Heart right ventricle (tissue), 16 donors: ENCODE data around the gene SHC1. TPM values are rescaled to one million over a fixed set of nuclear protein-coding genes. Genes with fewer than 3 reads are reported as not detected.

Source experiments
- ATAC-seq, 8 donors: fragments of 200-7000 bp; cut with Tn5 transposase; one replicate each; pipeline ENCODE4 v1.9.1; 2020; ENCODE audit warnings: mild to moderate bottlenecking in 8 of 8, moderate library complexity in 8 of 8, moderate number of reproducible peaks in 1 of 8
- DNase-seq, 2 donors: peaks; one replicate each; pipeline ENCODE4 v3.0.0-alpha.2; 2020
- H3K27ac ChIP-seq, 10 donors: fragments of 200-600 bp; sonication (generic) in 2 of 10; one replicate each; pipeline versions ENCODE4 v1.5.0 to v1.8.0; 2020 to 2022; ENCODE audit warnings: mild to moderate bottlenecking in 3 of 10
- H3K27me3 ChIP-seq, 7 donors: fragments of 200-600 bp; one replicate each; pipeline ENCODE4 v1.8.0; 2021 to 2022; ENCODE audit warnings: mild to moderate bottlenecking in 2 of 7
- H3K36me3 ChIP-seq, 9 donors: fragments of 200-600 bp; sonication (generic) in 1 of 9; one replicate each; pipeline versions ENCODE4 v1.5.0 to v1.8.0; 2020 to 2022; ENCODE audit warnings: mild to moderate bottlenecking in 2 of 9
- H3K4me1 ChIP-seq, 9 donors: fragments of 200-600 bp; sonication (generic) in 1 of 9; one replicate each; pipeline versions ENCODE4 v1.5.0 to v1.8.0; 2020 to 2022; ENCODE audit warnings: mild to moderate bottlenecking in 4 of 9
- H3K4me3 ChIP-seq, 10 donors: fragments of 200-600 bp; sonication (generic) in 2 of 10; one replicate each; pipeline versions ENCODE4 v1.5.0 to v1.8.0; 2020 to 2022; ENCODE audit warnings: mild to moderate bottlenecking in 7 of 10, moderate library complexity in 2 of 10
- H3K9me3 ChIP-seq, 11 donors: fragments of 200-600 bp in 10 of 11; sonication (generic) in 2 of 11; one replicate each; pipeline versions ENCODE4 v1.5.0 to v1.8.0; 2013 to 2022; ENCODE audit warnings: mild to moderate bottlenecking in 2 of 11, control low read depth in 1 of 11, moderate library complexity in 1 of 11
- WGBS, 2 donors: extraction: QIAGEN DNeasy Blood & Tissue Kit; methylation state at CpG; one replicate each; pipeline ENCODE4 v1.1.7; 2013; ENCODE audit warnings: inconsistent platforms in 1 of 2; 5-methylcytosine and 5-hydroxymethylcytosine counted together
- intact Hi-C, 10 donors: fragments of 100-400 bp; cut with DNase I; formaldehyde crosslinking; loops; one replicate each; pipeline versions ENCODE4 v1.11.1 to v1.14.2; 2022
- polyA plus RNA-seq, 2 donors: library from polyadenylated mRNA; stranded (reverse); fragments of 200-250 nt; gene quantifications; one replicate each; pipeline ENCODE4 v1.2.3, GENCODE V29; 2013
- total RNA-seq, 10 donors: library from RNA; stranded (reverse); fragmentation: NEBNext Ultra II Directional in 3 of 10; extraction: Animal tissue kit (Norgen Biotek cat#: 25700) in 3 of 10; gene quantifications; one replicate each; pipeline versions ENCODE4 v1.2.1 to v1.2.4, GENCODE V29; 2021 to 2023
- TF ChIP-seq, protein P1 (sequence below), 9 donors: fragments of 200-600 bp; sonication (generic) in 2 of 9; IDR thresholded peaks; one replicate each; pipeline versions ENCODE4 v1.5.0 to v1.8.0; 2021 to 2022; ENCODE audit warnings: antibody characterized with exemption in 9 of 9, mild to moderate bottlenecking in 5 of 9, moderate library complexity in 1 of 9
- donor health status: Arrhythmogenic right ventricular cardiomyopathy.
- donor health status: ischemic (EF 13 %, LVEDD 7.1; RV severe dilation, severe dysfunction).
- donor health status: healthy with polysubstance abuse.
- donor health status: DM: no; HTN: yes; CAD: no.
- donor health status: DM: no; HTN: no; CAD: no.
- donor health status: ischemic (EF 25% LVEDD 6.9; RV normal size, moderate dysfunction).
- donor health status: ischemic (EF 25% LVEDD 5.7; RV mildly dilated, moderate dysfunction).
- donor health status: healthy.
- donor health status: DM: yes; HTN: yes; CAD: no.
- donor health status: Ischemic cardiomyopathy.
- donor health status: ischemic (EF 35%, LVEDD 5.7; RV mildly dilated, moderate dysfunction).
- donor health status: nonischemic (EF 11% LVEDD 7.7; RV severe dilation, severe dysfunction).
- donor health status: DM: yes; HTN: yes; CAD: no.
- donor health status: PGD.
- donor health status: ischemic (EF 29% LVEDD 5.4; RV normal size, mild dysfunction).
- donor health status: nonischemic (EF 23%, LVEDD 6.1; RV moderate dilation, normal function).

Gene SHC1
- total and polyA plus RNA-seq, 12 donors, result 35.6 to 95.7 (median 57.7) TPM

DNA sequence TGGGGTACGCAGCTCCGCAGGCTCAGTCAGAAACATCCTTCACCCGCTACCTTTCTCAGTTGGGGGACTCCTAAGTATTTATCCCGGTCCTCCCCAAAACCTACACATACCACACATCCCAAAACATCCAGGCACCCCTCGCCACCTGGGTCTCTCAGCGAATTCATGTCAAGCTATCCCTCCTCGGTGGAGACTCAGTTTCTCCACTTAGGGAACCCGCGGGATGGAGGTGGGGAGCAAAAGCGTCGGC lies 30.8 kb upstream of the SHC1 start:
- TF ChIP-seq, protein P1, sequence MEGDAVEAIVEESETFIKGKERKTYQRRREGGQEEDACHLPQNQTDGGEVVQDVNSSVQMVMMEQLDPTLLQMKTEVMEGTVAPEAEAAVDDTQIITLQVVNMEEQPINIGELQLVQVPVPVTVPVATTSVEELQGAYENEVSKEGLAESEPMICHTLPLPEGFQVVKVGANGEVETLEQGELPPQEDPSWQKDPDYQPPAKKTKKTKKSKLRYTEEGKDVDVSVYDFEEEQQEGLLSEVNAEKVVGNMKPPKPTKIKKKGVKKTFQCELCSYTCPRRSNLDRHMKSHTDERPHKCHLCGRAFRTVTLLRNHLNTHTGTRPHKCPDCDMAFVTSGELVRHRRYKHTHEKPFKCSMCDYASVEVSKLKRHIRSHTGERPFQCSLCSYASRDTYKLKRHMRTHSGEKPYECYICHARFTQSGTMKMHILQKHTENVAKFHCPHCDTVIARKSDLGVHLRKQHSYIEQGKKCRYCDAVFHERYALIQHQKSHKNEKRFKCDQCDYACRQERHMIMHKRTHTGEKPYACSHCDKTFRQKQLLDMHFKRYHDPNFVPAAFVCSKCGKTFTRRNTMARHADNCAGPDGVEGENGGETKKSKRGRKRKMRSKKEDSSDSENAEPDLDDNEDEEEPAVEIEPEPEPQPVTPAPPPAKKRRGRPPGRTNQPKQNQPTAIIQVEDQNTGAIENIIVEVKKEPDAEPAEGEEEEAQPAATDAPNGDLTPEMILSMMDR (IDR thresholded peaks at IDR 0.05), result no peak
- intact Hi-C loops, result loop anchor here in 5 of 10 donors (1.0 to 10.0 kb wide), 5 partner anchors 16 to 63 kb away; partner anchors contain the start of genes CKS1B (in 3 of the 5), ADAM15 (in 1 of the 5), EFNA4 (in 1 of the 5) and PYGO2 (in 1 of the 5)
- Histone ChIP-seq H3K9me3 (no peaks in the 10 kb centered on the region), H3K36me3 (no peaks in the 10 kb centered on the region), H3K27ac (peak overlapping the region; percentile 80 to 98 (median 95)), H3K27me3 (no peaks in the 10 kb centered on the region), H3K4me1 (peaks cover 25 to 64% (median 45%) of the 10 kb centered on the region in 9 donors), H3K4me3 (peak overlapping the region; percentile 50 to 97 (median 91))
- no peak for ATAC-seq
- 1% methylated on average over 11 of the region's 11 CpGs for WGBS, 2 donors
- DNase-seq, result no peak

DNA sequence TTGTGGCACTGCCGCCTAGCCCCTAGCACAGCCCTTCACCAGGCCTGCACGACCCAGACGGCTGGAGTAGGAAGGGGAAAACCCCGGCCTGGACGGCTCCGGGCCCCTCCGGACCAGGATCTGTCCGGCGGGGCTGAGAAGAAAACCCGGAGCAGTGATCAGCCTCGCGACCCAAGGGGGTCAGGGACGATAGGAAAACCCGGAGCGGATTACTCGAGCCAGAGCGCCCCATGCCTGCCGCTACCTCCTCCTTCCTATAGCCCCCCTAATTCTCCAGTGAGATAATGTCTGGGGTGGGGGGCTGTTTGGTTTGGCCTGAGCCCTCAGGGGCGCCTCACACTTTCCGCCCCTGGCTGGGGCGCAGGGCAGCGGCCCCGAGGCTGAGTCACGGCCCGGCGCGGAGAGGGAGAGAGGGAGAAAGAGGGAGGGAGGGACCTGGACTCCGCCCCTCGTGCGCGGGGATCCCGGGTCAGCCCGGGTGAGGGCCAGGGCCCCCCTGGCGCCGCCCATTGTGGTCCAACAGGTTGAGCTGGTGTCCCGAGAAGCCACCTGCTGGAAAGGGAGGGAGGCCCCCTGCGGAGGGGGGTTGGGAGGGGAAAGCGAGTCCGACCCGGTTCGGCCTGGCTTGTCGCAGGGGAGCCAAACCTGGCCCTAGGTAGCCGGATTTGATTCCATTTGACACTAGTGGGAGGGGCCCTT lies 30.3 kb upstream of the SHC1 start:
- TF ChIP-seq, protein P1 (IDR thresholded peaks at IDR 0.05), result peak in 2 of 9 donors; percentile 7 to 22
- peak overlapping the region; percentile 80 to 98 (median 95) for H3K27ac ChIP-seq
- peaks cover 21 to 63% (median 40%) of the 10 kb centered on the region in 9 donors for H3K4me1 ChIP-seq
- no peaks in the 10 kb centered on the region for H3K27me3 ChIP-seq
- ATAC-seq, result peak; percentile 59 to 76 (median 64)
- 0% methylated on average over 42 to 43 of the region's 43 CpGs for WGBS, 2 donors
- no peaks in the 10 kb centered on the region for H3K9me3 ChIP-seq
- intact Hi-C loops, result loop anchor here in 5 of 10 donors (1.0 to 10.0 kb wide), 5 partner anchors 16 to 64 kb away; partner anchors contain the start of genes CKS1B (in 3 of the 5), ADAM15 (in 1 of the 5), EFNA4 (in 1 of the 5) and PYGO2 (in 1 of the 5)
- DNase-seq, result peak; percentile 87 to 90
- peak overlapping the region; percentile 50 to 97 (median 91) for H3K4me3 ChIP-seq
- no peaks in the 10 kb centered on the region for H3K36me3 ChIP-seq

DNA sequence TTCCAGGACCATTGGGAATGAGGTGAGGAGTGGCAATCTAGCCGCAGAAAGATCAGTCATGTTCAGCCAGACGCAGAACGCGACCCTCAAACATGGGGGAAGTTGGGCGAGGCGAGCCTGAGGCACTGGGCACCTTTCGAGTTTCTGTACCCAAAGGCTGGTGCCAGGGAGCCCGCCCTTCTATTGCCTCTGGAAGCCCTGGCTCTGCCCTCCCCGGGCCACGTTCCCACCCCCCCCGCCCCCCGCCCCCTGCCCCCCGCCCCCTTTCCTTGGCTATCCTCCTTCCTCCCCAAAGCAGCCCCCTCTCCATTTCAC lies 29.8 kb upstream of the SHC1 start:
- H3K4me1 ChIP-seq, result peaks cover 19 to 63% (median 35%) of the 10 kb centered on the region in 9 donors
- TF ChIP-seq, protein P1 (IDR thresholded peaks at IDR 0.05), result no peak

DNA sequence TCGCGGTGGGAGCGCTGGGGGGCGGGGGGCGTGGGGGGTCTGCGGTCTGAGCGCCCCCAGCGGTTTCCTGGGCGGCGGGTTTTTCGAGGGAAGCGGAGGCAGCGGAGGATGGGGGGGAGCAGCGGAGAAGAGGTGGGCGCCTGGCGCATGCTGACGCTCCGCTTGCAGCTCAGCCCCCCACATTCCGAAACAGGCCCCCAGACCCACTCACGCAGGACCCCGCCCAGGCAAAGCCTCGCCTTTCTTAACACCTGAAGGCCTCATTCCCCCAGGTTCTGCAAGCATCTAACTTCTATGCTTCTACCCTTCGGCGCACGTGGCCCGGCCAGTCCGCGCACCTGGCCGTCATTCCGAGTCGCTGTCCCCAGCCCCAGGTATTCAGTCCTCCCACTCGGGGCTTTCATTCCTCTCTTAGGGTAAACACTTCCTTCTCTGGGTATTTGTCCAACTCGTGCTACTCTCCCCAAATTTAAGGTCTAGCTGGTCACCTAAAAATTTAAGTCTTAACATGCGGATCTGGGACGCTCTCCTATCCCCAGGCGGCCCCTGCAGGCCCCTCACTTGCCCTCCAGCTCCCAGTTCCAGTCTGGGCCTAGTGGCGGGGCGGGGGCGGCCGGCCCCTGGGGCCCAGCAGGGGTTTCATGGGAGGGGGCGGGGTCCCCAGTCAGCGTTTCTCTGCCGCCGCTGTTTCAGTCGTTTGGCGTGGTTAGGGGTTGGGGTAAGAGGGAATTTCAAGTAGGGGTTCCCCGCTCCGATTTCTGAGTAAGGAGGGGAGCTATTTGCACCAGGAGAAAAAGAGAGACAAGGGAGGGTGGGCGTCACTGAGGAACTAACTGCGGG lies 29.2 kb upstream of the SHC1 start:
- no peak for DNase-seq
- Histone ChIP-seq H3K9me3 (no peaks in the 10 kb centered on the region), H3K27ac (peak overlapping the region; percentile 80 to 98 (median 95)), H3K4me3 (peak overlapping the region; percentile 28 to 97 (median 91)), H3K4me1 (peaks cover 14 to 57% (median 29%) of the 10 kb centered on the region in 9 donors), H3K27me3 (no peaks in the 10 kb centered on the region), H3K36me3 (no peaks in the 10 kb centered on the region)
- WGBS, 2 donors, result 1 to 2% methylated on average over 50 of the region's 50 CpGs
- no peak for ATAC-seq
- TF ChIP-seq, protein P1 (IDR thresholded peaks at IDR 0.05), result no peak
- intact Hi-C loops, result loop anchor here in 9 of 10 donors (2.0 to 10.0 kb wide), 5 partner anchors 17 to 65 kb away; partner anchors contain the start of genes PYGO2 (in 7 of the 9), CKS1B (in 3 of the 9), ADAM15 (in 1 of the 9) and EFNA4 (in 1 of the 9)

More for the DNA sequence above, 29.8 kb upstream of the SHC1 start:
- no peaks in the 10 kb centered on the region for H3K9me3 ChIP-seq
- ATAC-seq, result peak in 1 of 8 donors; percentile 0
- no peak for DNase-seq
- WGBS, 2 donors, result 0 to 3% methylated on average over 10 to 12 of the region's 13 CpGs
- peak overlapping the region; percentile 80 to 98 (median 95) for H3K27ac ChIP-seq
- H3K27me3 ChIP-seq, result no peaks in the 10 kb centered on the region
- peak overlapping the region; percentile 50 to 97 (median 91) for H3K4me3 ChIP-seq
- intact Hi-C loops, result loop anchor here in 5 of 10 donors (2.0 to 10.0 kb wide), 4 partner anchors 26 to 64 kb away; partner anchors contain the start of genes CKS1B (in 3 of the 5), ADAM15 (in 1 of the 5), EFNA4 (in 1 of the 5) and PYGO2 (in 1 of the 5)
- no peaks in the 10 kb centered on the region for H3K36me3 ChIP-seq
